Gastroesophageal sphincter (tissue), 3 donors: Measurements from ENCODE around the gene RIPOR1.

Experiments used
- POLR2A ChIP-seq, 2 donors: fragments of 450-650 bp; IDR thresholded peaks; one replicate each; pipeline ENCODE4 v1.6.1; 2017; ENCODE audit warnings: antibody characterized with exemption in 2 of 2, mild to moderate bottlenecking in 2 of 2, moderate library complexity in 1 of 2
- POLR2AphosphoS5 ChIP-seq: sonication (generic); formaldehyde crosslinking; IDR thresholded peaks from one replicate; pipeline ENCODE4 v1.6.1; 2017; ENCODE audit warnings: antibody characterized with exemption
- TF ChIP-seq, protein P1 (sequence below), 4 experiments: fragments of 200-600 bp in 2 of 4; fragments of 450-650 bp in 2 of 4; sonication (generic) in 1 of 4; IDR thresholded peaks; one replicate each; pipeline ENCODE4 v1.5.1; 2017 to 2019; ENCODE audit warnings: antibody characterized with exemption in 4 of 4, mild to moderate bottlenecking in 2 of 4, moderate library complexity in 2 of 4

DNA sequence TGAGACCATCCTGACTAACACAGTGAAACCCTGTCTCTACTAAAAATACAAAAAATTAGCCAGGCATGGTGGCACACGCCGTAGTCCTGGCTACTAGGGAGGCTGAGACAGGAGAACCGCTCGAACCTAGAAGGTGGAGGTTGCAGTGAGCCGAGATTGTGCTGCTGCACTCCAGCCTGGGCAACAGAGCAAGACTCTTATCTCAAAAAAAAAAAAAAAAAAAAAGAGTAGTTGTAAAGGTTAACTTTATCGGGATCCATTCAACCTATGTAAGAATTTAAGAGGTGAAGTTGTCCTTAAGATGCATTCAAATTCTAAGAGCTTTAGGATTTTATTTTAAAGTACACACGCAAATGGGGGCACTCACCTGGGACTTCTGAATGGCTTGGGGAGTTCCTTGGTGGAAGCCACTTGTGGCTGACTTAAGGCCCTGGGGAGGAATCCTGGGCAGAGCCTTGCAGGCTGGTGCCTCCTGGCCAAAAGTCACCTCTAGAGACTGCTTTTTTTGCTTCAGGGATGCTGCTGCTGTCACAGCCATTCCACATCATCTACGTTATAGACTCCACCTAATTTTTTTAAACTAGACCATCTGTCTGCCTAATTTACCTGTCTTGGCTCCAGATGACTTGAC lies 37.0 kb downstream of the RIPOR1 start:
- TF ChIP-seq, protein P1, sequence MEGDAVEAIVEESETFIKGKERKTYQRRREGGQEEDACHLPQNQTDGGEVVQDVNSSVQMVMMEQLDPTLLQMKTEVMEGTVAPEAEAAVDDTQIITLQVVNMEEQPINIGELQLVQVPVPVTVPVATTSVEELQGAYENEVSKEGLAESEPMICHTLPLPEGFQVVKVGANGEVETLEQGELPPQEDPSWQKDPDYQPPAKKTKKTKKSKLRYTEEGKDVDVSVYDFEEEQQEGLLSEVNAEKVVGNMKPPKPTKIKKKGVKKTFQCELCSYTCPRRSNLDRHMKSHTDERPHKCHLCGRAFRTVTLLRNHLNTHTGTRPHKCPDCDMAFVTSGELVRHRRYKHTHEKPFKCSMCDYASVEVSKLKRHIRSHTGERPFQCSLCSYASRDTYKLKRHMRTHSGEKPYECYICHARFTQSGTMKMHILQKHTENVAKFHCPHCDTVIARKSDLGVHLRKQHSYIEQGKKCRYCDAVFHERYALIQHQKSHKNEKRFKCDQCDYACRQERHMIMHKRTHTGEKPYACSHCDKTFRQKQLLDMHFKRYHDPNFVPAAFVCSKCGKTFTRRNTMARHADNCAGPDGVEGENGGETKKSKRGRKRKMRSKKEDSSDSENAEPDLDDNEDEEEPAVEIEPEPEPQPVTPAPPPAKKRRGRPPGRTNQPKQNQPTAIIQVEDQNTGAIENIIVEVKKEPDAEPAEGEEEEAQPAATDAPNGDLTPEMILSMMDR (IDR thresholded peaks at IDR 0.05): no peak
- no peak for TF ChIP-seq POLR2A (IDR thresholded peaks at IDR 0.05)
- no peak for TF ChIP-seq POLR2AphosphoS5
